HG03045 (cell line): ENCODE results near the gene DENND1A.

Source experiments
- ATAC-seq: cut with Tn5 transposase; IDR thresholded peaks from one replicate; pipeline ENCODE4 v1.9.1; 2021; ENCODE audit warnings: mild to moderate bottlenecking, moderate library complexity; ENCODE audit not compliant: unreplicated experiment

Gene DENND1A

DNA sequence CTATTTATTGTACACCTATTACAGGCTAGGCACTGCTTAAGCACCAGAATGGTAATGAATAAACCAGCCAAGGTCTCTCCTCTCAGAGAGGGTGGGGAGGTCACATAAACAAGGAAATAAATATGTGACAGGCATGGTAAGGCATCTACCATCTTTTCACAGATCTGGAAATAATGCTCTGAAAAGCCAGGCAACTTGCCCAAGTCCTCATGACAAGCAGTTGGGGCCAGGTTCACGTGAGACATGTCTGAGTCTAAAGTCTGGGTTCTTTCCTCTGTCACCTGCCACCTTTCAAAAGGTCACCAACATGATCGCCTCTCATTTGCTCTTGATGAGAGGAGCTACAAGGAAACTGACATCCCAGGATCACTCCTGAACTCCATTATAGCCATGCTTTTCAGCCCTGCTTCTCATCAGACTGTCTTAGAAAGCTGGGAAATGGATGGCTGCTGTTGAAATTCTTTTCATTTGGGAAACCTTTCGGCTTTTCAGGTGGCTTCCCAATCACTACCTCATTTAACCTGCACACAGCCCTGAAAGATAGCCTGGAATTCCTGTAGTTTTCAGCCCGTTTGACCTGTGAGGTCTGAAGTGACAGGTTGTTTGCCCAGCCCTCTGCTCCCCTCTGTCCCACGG is 450.8 kb downstream of the DENND1A start:
- ATAC-seq, result no peak

DNA sequence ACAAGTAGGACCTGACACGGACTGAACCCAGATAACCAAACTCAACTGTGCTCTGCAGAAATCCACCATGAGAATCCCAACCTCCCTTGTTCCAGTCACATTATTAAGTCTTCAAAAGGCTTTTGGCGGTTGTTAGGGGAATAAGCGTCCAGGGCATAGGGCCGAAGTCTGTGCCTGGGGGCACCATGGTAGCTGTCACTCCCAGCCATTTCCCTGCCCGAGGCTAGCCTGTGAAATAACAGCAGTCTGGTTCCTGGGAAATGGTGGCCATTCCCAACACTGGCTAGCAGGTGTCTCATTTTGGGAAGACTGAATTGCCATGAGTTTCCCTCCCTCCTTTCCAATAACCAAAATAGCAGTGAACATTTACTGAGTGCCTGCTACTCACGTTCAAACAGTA is 451.8 kb downstream of the DENND1A start:
- no peak for ATAC-seq

DNA sequence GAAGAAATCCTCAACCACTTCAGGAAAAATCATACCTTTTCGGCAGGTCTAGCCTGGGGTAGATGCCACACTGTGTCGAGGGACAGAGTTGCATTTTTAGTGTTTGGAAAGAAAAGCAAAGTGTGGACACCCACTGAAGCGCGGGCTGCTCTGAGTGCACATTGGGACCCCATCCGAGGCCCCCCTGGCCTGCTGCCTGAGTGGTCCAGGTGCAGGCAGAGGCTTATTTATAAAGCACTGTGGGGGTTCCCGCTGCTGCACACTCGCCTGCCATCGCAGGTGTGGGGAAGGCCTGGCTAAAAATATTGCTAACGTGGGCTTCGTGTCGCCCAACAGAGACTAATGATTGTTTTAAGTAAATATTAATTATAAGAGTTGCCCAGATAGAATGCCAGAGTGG is 454.5 kb downstream of the DENND1A start:
- ATAC-seq, result no peak

- no peak for ATAC-seq
Observed at GRCh38 chr9:123472862-123473614, 456.9 kb downstream of the DENND1A start.

- ATAC-seq, result no peak
Observed at GRCh38 chr9:123471843-123472570, 457.9 kb downstream of the DENND1A start.

DNA sequence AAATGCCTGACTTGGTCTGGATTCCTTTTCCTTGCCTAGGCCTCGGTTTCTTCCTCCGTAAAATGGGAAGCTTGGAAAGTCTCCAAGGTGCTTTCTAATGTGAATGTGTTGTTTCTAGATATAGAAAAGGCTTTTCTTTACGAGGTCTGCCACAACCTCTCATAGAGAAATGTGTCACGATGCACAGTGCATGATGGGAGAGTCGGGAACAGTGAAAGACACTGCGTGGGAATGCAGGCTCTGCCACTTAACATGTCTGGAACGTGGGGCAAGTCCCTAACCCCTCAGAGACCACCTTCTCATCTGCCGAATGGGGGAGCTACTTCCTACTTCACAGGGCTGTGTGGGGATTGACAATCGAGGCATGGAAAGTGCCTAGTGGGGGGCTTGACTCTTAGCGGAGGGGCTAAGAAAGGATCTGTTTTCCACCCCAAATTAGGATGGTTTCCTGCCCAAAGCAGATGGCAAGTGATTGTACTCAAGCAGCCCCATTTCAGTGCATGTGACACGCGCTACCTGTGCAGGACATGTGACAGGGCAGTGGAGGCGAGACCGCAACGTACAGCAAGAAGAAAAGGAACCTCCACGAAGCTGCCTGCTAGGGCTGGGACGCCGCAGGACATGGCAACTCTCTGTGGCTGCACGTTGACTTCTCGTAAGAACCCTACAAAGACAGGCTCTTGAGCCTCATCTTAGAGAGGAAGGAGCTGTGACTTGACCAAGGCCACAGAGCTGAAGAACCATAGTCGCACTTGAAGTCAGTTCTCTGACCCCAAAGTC is 458.7 kb downstream of the DENND1A start:
- no peak for ATAC-seq

DNA sequence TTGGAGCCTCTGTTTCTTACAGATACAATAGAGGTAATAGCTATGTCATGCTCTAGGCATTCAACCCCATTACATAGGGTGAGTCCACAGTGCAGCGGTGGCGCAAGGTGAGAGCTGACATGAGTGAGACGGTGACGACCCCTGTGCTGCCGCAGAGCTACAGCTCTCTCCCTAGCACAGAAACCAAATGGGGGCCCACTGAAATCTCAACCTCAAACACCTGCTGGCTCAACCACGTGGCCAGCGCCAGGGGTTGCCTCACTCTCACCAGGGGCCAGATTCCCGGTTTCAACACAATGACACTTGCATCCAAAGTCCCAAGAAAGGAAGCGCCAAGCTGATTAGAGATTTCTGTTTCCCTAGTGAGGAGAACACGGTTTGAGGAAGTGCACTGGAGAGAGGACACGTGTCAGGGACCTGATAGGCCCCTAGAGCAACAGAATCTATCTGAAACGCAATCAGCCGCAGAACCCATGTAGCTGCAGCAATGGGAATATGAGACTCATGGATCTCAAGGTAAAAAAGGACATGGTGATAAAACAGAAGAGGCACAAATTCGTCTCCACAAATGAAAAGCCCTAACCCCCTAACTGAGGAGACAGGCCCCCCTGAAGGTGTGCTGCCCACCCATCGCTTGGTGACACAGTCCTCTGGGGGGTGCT is 459.7 kb downstream of the DENND1A start:
- ATAC-seq, result no peak

GRCh38 chr9:123469282-123469681 is 460.6 kb downstream of the DENND1A start:
- no peak for ATAC-seq

DNA sequence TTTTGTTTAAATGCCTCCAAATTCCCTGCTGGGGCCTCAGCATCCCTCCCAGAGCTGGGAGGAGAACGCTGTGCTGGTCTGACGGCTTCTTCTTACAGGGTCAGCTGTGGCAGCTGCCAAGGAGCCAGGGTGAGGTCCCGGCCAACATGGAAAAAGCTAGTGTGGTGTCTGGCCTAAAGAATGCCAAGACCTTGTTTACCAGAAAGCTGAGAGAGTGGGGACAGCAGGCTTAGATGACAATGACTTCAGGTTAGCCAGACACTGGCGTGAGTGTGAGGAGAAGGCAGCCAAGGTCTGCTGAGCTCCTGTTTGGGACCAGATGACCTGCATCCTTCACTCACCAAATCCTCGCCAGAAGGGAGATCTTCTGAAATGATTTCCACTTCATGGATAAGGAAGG is 461.4 kb downstream of the DENND1A start:
- no peak for ATAC-seq

GRCh38 chr9:123465304-123465703 is 464.6 kb downstream of the DENND1A start:
- no peak for ATAC-seq

- no peak for ATAC-seq
Observed at GRCh38 chr9:123460091-123460490, 469.8 kb downstream of the DENND1A start.

GRCh38 chr9:123457583-123457982 is 472.3 kb downstream of the DENND1A start:
- no peak for ATAC-seq

GRCh38 chr9:123456011-123456410 is 473.9 kb downstream of the DENND1A start:
- ATAC-seq, result no peak

- ATAC-seq, result no peak
Observed at GRCh38 chr9:123455187-123455586, 474.7 kb downstream of the DENND1A start.

DNA sequence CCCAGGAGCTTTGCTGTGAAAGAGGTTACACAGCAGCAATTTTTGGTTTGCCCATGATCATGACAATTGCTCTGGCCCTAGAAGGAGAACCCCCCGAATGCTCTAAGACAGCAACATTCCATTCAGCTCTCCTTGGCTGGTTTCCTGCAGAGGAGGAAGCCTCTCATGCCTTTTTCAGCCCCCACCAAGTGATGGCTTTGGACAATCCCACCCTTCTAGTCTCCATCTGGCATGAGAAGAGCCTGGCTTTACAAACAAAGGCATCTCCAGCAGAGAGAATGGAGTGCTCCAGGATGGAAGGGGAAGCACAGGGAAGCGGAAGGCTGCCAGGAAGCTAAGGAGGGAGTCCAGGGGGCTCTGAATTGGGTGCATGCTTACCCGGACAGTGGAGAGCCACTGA is 475.6 kb downstream of the DENND1A start:
- no peak for ATAC-seq

GRCh38 chr9:123453831-123454321 is 476.1 kb downstream of the DENND1A start:
- ATAC-seq, result no peak

- ATAC-seq, result no peak
Observed at GRCh38 chr9:123453076-123453667, 476.8 kb downstream of the DENND1A start.

- no peak for ATAC-seq
Observed at GRCh38 chr9:123450996-123451395, 478.9 kb downstream of the DENND1A start.

DNA sequence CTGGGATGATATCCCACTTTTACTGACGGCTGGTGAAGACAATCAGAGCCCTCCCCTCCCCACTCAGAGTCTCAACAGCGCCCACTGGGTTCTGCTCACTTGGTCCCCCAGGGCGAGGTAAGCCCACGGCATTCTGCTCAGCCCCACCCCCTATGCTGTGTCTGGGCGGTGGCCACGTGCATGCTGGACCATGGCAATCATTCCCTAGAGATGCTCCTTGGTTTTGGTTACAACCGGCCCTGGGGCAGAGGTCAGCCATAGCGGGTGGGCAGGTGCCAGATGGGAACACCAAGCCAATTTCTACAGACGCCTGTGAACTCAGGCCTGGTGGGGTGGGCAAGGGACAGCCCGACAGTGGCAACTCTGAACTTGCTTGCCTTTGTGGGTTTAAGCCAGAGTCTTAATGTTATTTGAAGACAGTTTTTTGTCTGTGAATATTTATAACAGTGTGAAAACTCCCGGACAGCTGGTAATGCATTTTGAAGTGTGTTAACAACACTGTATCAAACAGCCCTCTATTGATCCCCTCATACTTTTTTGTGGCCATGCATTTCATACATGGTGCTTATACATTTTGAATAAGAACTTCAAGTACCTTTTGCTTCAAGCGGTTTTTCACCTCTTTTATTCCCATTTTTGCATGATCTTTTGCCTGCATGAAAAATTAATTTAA is 479.7 kb downstream of the DENND1A start:
- ATAC-seq, result no peak
